KMS-11 (cell line): ENCODE data around the gene COL3A1.

Experiments
- H2AFZ ChIP-seq: fragments of 200-600 bp; sonication (generic); 2 replicates; pipeline ENCODE4 v1.6.1; 2016; ENCODE audit warnings: antibody characterized with exemption, mixed run types, low read depth
- H3K27ac ChIP-seq: fragments of 200-600 bp; sonication (generic); 2 replicates; pipeline ENCODE4 v1.6.1; 2016; ENCODE audit warnings: mild to moderate bottlenecking, mixed run types
- H3K27me3 ChIP-seq: fragments of 200-600 bp; sonication (generic); 2 replicates; pipeline ENCODE4 v1.6.1; 2017; ENCODE audit warnings: mild to moderate bottlenecking, low read depth, mixed run types, moderate library complexity; ENCODE audit not compliant: insufficient read depth
- H3K36me3 ChIP-seq: fragments of 200-600 bp; sonication (generic); 2 replicates; pipeline ENCODE4 v1.6.1; 2017; ENCODE audit warnings: mild to moderate bottlenecking, mixed run types; ENCODE audit not compliant: insufficient read depth
- H3K4me1 ChIP-seq: fragments of 200-600 bp; sonication (generic); 2 replicates; pipeline ENCODE4 v1.6.1; 2016; ENCODE audit warnings: mild to moderate bottlenecking, low read depth, mixed run types; ENCODE audit not compliant: poor library complexity, severe bottlenecking
- H3K4me2 ChIP-seq: fragments of 200-600 bp; sonication (generic); 2 replicates; pipeline ENCODE4 v1.7.0; 2016; ENCODE audit warnings: mild to moderate bottlenecking, mixed run types
- H3K4me3 ChIP-seq: fragments of 200-600 bp; sonication (generic); IDR thresholded peaks from 2 replicates; pipeline ENCODE4 v1.6.1; 2017; ENCODE audit warnings: low read depth, low read length, mixed read lengths; ENCODE audit not compliant: insufficient read depth
- H3K79me2 ChIP-seq: fragments of 200-600 bp; sonication (generic); 2 replicates; pipeline ENCODE4 v1.6.1; 2016; ENCODE audit warnings: low read depth, mixed run types; ENCODE audit not compliant: insufficient read depth
- H3K9ac ChIP-seq: fragments of 200-600 bp; sonication (generic); 2 replicates; pipeline ENCODE4 v1.6.1; 2016; ENCODE audit warnings: mild to moderate bottlenecking, mixed run types
- H4K20me1 ChIP-seq: fragments of 200-600 bp; sonication (generic); 2 replicates; pipeline ENCODE4 v1.6.1; 2016; ENCODE audit warnings: mild to moderate bottlenecking, mixed run types; ENCODE audit not compliant: insufficient read depth
- CTCF ChIP-seq: fragments of 200-600 bp; sonication (generic); conservative IDR thresholded peaks from 2 replicates; pipeline ENCODE4 v1.6.1; 2017; ENCODE audit warnings: low read depth, mild to moderate bottlenecking, antibody characterized with exemption, low read length, moderate library complexity, mixed read lengths

COL3A1 gene

GRCh38 chr2:189046320-189046719 is 72.1 kb downstream of the COL3A1 start:
- no peak for TF ChIP-seq CTCF
- Histone ChIP-seq H3K4me1 (no peaks in the 10 kb centered on the region), H3K4me3 (no peak overlapping the region), H3K9ac (no peak overlapping the region), H3K27ac (no peak overlapping the region), H3K4me2 (no peak overlapping the region), H3K27me3 (no peaks in the 10 kb centered on the region), H3K36me3 (no peaks in the 10 kb centered on the region), H2AFZ (no peak overlapping the region), H4K20me1 (no peaks in the 10 kb centered on the region), H3K79me2 (no peaks in the 10 kb centered on the region)

GRCh38 chr2:189047171-189047888 is 73.2 kb downstream of the COL3A1 start:
- no peaks in the 10 kb centered on the region for H3K79me2 ChIP-seq
- H2AFZ ChIP-seq, result no peak overlapping the region
- H3K27me3 ChIP-seq, result no peaks in the 10 kb centered on the region
- H3K4me1 ChIP-seq, result no peaks in the 10 kb centered on the region
- H3K9ac ChIP-seq, result no peak overlapping the region
- no peaks in the 10 kb centered on the region for H3K36me3 ChIP-seq
- H3K4me2 ChIP-seq, result no peak overlapping the region
- no peaks in the 10 kb centered on the region for H4K20me1 ChIP-seq
- H3K4me3 ChIP-seq, result no peak overlapping the region
- no peak overlapping the region for H3K27ac ChIP-seq
- TF ChIP-seq CTCF, result no peak

- H4K20me1 ChIP-seq, result no peaks in the 10 kb centered on the region
- no peak for TF ChIP-seq CTCF
- H3K27ac ChIP-seq, result no peak overlapping the region
- H2AFZ ChIP-seq, result no peak overlapping the region
- H3K79me2 ChIP-seq, result no peaks in the 10 kb centered on the region
- no peaks in the 10 kb centered on the region for H3K36me3 ChIP-seq
- H3K4me1 ChIP-seq, result no peaks in the 10 kb centered on the region
- no peak overlapping the region for H3K9ac ChIP-seq
- no peaks in the 10 kb centered on the region for H3K27me3 ChIP-seq
- no peak overlapping the region for H3K4me2 ChIP-seq
- H3K4me3 ChIP-seq, result no peak overlapping the region
These were observed 74.0 kb downstream of the COL3A1 start for GRCh38 chr2:189048189-189048588.

- Histone ChIP-seq H3K79me2 (no peaks in the 10 kb centered on the region), H3K27ac (no peak overlapping the region), H2AFZ (no peak overlapping the region), H3K4me2 (no peak overlapping the region), H3K36me3 (no peaks in the 10 kb centered on the region), H3K9ac (no peak overlapping the region), H3K27me3 (no peaks in the 10 kb centered on the region), H4K20me1 (no peaks in the 10 kb centered on the region), H3K4me1 (no peaks in the 10 kb centered on the region), H3K4me3 (no peak overlapping the region)
- TF ChIP-seq CTCF, result no peak
These were observed 75.6 kb downstream of the COL3A1 start for GRCh38 chr2:189049709-189050164.
